GM18951 (cell line): ENCODE measurements around the gene USP36.

Experiments
- POLR2A ChIP-seq: IDR thresholded peaks from 4 replicates; pipeline ENCODE4 v1.6.1; 2011; ENCODE audit warnings: mild to moderate bottlenecking; ENCODE audit not compliant: insufficient read length, insufficient read depth; ENCODE audit errors: extremely low read depth
- in situ Hi-C: fragments of 300-500 bp; cut with MboI; formaldehyde crosslinking; loops from one replicate; pipeline ENCODE4 v1.12.0; 2022; ENCODE audit warnings: low sequenced_read_pairs, mixed read lengths, inconsistent platforms; ENCODE audit not compliant: unreplicated experiment

The USP36 gene

DNA sequence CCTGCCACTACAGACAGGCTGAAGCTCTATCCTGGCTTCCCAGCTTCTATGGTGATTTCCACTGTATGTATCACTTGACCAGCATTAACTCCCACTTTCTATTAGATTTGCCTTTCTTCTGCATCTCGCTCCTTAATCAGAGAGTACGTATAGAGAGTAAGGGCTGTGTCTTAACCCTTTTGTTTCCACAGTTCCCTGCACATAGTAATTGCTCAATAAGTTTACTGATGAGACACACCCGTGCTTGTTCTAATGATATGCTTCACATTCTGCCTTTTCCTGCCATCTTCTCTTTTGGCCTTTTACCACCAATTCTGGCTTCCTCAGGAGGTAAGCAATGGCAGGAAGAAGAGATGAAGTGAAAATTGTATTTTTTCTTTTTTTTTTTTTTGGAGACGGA lies 20.6 kb upstream of the USP36 start:
- in situ Hi-C loops = loop anchor here (10.0 kb wide), 1 partner anchor 114 kb away; the partner anchor contains the start of gene LGALS3BP
- TF ChIP-seq POLR2A = no peak

GRCh38 chr17:78859051-78859450 lies 18.4 kb upstream of the USP36 start:
- in situ Hi-C loops = no loop called here
- TF ChIP-seq POLR2A = no peak

DNA sequence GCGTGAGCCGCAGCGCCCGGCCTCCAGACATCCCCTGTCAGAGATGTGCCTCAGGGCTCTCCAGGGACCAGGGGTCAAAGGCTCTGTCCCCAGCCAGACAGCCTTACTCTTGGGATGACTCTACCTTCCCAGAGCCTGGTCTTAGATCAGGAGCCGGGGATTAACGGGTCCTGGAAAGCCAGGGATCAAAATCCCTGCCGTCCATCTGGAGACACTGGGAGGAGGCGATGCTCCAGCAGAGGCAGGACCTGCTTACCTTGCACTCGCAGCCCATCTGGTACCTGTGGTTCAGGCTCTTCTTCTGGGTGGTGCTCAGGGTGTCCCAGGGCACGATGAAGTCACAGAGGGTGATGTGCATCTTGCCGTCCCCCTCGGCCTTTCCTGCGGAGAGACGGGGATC lies 16.7 kb upstream of the USP36 start:
- no peak for TF ChIP-seq POLR2A

GRCh38 chr17:78855561-78856165 lies 15.0 kb upstream of the USP36 start:
- in situ Hi-C loops = no loop called here
- TF ChIP-seq POLR2A = no peak

More for the DNA sequence above, 16.7 kb upstream of the USP36 start:
- in situ Hi-C loops = no loop called here

GRCh38 chr17:78854508-78854907 lies 13.9 kb upstream of the USP36 start:
- in situ Hi-C loops = no loop called here
- no peak for TF ChIP-seq POLR2A

- no peak for TF ChIP-seq POLR2A
- in situ Hi-C loops = no loop called here
Observed at GRCh38 chr17:78853926-78854394, 13.3 kb upstream of the USP36 start.

GRCh38 chr17:78852709-78853121 lies 12.1 kb upstream of the USP36 start:
- in situ Hi-C loops = no loop called here

GRCh38 chr17:78849026-78849425 lies 8.4 kb upstream of the USP36 start:
- TF ChIP-seq POLR2A = no peak
- in situ Hi-C loops = no loop called here

More at GRCh38 chr17:78852709-78853121, 12.1 kb upstream of the USP36 start:
- TF ChIP-seq POLR2A = no peak

- no peak for TF ChIP-seq POLR2A
- in situ Hi-C loops = no loop called here
Observed at GRCh38 chr17:78847052-78847451, 6.4 kb upstream of the USP36 start.

GRCh38 chr17:78844301-78845005 lies 3.8 kb upstream of the USP36 start:
- TF ChIP-seq POLR2A = no peak
- in situ Hi-C loops = no loop called here

DNA sequence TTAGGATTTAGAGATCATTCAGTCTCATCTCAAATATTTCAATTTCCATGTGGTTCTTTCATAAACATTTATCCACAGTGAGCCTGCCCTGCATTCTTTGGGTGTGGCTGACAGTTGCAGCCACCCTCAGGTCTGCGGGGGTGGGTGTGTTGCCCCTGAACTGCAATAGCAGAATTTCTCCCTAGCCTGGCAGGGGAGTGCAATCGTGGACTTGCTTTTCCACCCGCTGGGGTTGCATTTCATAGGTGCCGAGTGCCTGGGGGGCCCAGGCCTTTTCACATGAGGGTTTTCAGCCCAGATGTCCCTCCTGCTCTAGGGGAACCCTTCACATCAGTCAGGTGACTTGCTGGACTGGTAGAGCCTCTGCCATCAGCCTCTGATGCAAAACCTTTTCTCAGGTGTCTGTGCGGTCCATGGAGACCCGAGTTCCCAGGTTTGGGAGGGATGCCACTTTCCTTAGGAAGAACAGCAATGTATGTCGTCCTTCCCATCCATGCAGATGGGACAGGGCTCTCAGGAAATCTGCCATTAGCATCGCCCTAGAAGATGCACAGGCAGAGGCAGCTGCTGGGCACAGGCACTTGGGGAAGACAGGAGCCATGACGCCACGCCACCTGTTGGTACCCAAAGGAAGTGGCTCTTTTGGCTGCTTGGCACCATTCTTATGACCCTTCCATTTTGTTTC lies 2.4 kb upstream of the USP36 start:
- in situ Hi-C loops = no loop called here
- TF ChIP-seq POLR2A = no peak

- in situ Hi-C loops = no loop called here
- TF ChIP-seq POLR2A = no peak
Observed at GRCh38 chr17:78840530-78840779, 159 bp downstream of the USP36 start.

DNA sequence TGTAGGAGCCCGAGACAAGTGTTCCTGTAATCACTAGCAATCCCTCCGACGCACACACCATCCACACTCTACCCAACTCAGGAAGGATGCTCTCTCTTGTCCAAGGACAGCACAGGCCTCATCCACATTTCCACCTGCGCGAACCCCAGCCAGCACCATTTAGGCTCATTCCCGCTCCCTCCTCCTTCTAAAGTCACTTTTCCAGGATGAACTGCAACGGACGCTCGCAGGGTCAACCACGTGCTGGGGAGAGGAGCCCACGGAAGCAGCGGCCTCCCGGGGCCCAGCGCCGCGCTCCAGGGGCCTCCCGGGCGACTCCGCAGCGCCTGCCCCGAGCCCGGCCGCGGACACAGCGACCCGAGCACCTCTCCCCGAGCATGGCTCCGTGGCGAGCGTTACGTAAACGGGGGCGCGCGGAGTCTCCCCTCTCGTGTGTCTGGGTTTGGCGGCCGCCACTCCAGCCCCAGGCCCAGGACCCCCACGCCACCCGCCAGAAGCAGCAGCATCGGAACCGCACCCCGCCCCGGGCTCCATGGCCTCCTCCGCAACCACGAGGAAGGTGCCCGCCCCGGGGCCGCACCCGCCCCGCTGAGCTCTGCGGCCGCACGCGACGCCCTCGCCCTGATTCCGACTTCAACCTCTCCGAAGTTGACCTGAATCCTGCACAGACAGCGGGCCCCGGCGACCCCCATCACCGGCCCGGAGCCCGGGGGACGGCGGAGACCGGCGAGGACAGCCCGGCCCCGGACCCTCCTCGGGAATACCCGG lies 668 bp downstream of the USP36 start:
- in situ Hi-C loops = no loop called here
- TF ChIP-seq POLR2A = no peak
